SK-N-MC (cell line): ENCODE data around the gene PDE1A.

Source experiments
- DNase-seq: peaks from one replicate; pipeline ENCODE4 v3.0.0-alpha.2; 2011; ENCODE audit warnings: low read depth, low spot score
- H3K27ac ChIP-seq: fragments of 200-600 bp; sonication (generic); 2 replicates; pipeline ENCODE4 v1.5.1; 2016; ENCODE audit warnings: mixed run types
- H3K36me3 ChIP-seq: fragments of 200-600 bp; sonication (generic); 2 replicates; pipeline ENCODE4 v1.6.1; 2017; ENCODE audit warnings: antibody characterized with exemption, low read length, mixed read lengths; ENCODE audit not compliant: insufficient read depth
- H3K4me3 ChIP-seq: fragments of 200-600 bp; sonication (generic); 2 replicates; pipeline ENCODE4 v1.5.1; 2016
- H3K9ac ChIP-seq: fragments of 200-600 bp; sonication (generic); 2 replicates; pipeline ENCODE4 v1.8.0; 2017; ENCODE audit warnings: mixed run types, mixed read lengths; ENCODE audit not compliant: insufficient read length
- H3K9me3 ChIP-seq: fragments of 200-600 bp; sonication (generic); 2 replicates; pipeline ENCODE4 v1.6.1; 2017; ENCODE audit warnings: low read depth, mild to moderate bottlenecking, antibody characterized with exemption, low read length, moderate library complexity, mixed read lengths
- EZH2 ChIP-seq: fragments of 200-600 bp; sonication (generic); IDR thresholded peaks from one replicate; pipeline ENCODE4 v1.6.1; 2017; ENCODE audit warnings: antibody characterized with exemption
- FOXP2 ChIP-seq: optimal IDR thresholded peaks from 2 replicates; pipeline ENCODE3; 2011; ENCODE audit warnings: mild to moderate bottlenecking, moderate library complexity; ENCODE audit not compliant: insufficient read depth; ENCODE audit errors: extremely low read length, control extremely low read depth
- POLR2AphosphoS5 ChIP-seq: IDR thresholded peaks from 2 replicates; pipeline ENCODE4 v1.6.1; 2012; ENCODE audit warnings: mild to moderate bottlenecking, low read depth, low read length, borderline replicate concordance

Gene PDE1A

GRCh38 chr2:182117196-182117595, 309.6 kb downstream of the PDE1A start:
- DNase-seq = no peak
- H3K36me3 ChIP-seq = no peaks in the 10 kb centered on the region
- H3K27ac ChIP-seq = no peak overlapping the region
- H3K4me3 ChIP-seq = no peak overlapping the region
- H3K9ac ChIP-seq = no peak overlapping the region
- no peak for TF ChIP-seq EZH2
- no peak for TF ChIP-seq FOXP2
- TF ChIP-seq POLR2AphosphoS5 = no peak
- H3K9me3 ChIP-seq = no peaks in the 10 kb centered on the region

DNA sequence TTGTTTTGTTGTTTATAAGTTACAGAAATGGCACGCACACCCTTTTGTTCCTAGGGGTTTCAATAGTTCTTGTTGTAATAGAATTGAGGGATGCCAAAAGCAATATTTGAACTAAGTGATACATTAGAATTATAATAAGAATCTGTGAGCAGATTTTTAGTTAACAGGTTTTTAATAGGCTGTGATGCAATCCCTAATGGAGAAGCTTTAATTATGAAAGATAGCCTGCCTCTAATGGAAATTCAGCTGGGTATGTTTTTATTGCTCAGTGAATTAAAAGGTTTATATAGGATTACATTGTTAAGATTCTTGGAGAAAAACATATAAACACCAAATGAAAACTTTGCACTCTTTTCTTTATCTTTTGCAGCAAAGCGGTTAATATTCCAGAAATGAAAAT, 310.1 kb downstream of the PDE1A start:
- no peak for DNase-seq

DNA sequence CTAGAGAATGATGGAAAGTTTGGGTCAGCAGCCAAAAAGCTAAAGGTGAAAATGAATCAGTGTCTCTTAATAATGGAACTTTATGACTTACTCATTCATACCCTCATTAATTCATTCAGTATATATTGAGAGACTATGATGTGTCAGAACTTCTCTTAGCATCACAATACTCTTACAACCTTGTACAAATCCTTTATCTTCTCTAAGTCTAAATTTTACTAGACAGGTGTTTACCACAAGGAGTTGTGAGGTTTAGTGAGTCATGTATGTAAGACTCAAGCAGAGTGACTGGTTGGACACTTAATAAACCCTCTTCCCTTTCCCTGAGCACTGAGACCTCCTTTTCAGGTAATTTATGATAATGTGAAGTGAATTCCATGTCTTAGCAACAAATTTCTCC, 311.6 kb downstream of the PDE1A start:
- Histone ChIP-seq H3K9ac (no peak overlapping the region), H3K36me3 (no peaks in the 10 kb centered on the region), H3K27ac (no peak overlapping the region), H3K4me3 (no peak overlapping the region), H3K9me3 (no peaks in the 10 kb centered on the region)
- DNase-seq = no peak
- TF ChIP-seq POLR2AphosphoS5 (no peak), EZH2 (no peak), FOXP2 (no peak)

More for the DNA sequence above, 310.1 kb downstream of the PDE1A start:
- H3K9ac ChIP-seq = no peak overlapping the region
- no peaks in the 10 kb centered on the region for H3K9me3 ChIP-seq
- no peak overlapping the region for H3K27ac ChIP-seq
- TF ChIP-seq POLR2AphosphoS5 (no peak), FOXP2 (no peak), EZH2 (no peak)
- H3K36me3 ChIP-seq = no peaks in the 10 kb centered on the region
- no peak overlapping the region for H3K4me3 ChIP-seq

DNA sequence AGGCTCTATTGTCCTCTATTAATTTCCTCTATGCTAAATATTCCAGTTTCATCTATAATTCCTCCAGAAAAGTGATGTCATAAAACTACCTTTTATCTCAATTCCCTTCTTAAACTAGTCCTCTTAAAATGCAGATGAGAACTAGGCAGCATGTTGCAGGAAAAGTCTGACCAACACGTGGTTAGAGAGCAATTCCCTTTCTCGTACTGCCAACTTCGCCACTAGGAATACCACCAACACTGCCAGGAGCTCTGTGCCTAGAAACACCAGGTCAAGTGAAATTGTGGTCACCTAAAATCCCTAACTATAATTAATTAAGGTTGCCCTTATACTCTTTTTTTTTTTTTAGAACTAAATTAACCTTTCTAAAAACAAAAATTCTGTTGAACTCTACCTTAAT, 313.5 kb downstream of the PDE1A start:
- no peaks in the 10 kb centered on the region for H3K9me3 ChIP-seq
- H3K36me3 ChIP-seq = no peaks in the 10 kb centered on the region
- no peak overlapping the region for H3K9ac ChIP-seq

GRCh38 chr2:182110347-182110746, 316.5 kb downstream of the PDE1A start:
- Histone ChIP-seq H3K36me3 (no peaks in the 10 kb centered on the region), H3K4me3 (no peak overlapping the region), H3K27ac (no peak overlapping the region), H3K9me3 (no peaks in the 10 kb centered on the region), H3K9ac (no peak overlapping the region)
- DNase-seq = no peak
- TF ChIP-seq FOXP2 = no peak
- no peak for TF ChIP-seq EZH2
- no peak for TF ChIP-seq POLR2AphosphoS5

More for the DNA sequence above, 313.5 kb downstream of the PDE1A start:
- Histone ChIP-seq H3K4me3 (no peak overlapping the region), H3K27ac (no peak overlapping the region)
- TF ChIP-seq FOXP2 (no peak), POLR2AphosphoS5 (no peak), EZH2 (no peak)
- no peak for DNase-seq

DNA sequence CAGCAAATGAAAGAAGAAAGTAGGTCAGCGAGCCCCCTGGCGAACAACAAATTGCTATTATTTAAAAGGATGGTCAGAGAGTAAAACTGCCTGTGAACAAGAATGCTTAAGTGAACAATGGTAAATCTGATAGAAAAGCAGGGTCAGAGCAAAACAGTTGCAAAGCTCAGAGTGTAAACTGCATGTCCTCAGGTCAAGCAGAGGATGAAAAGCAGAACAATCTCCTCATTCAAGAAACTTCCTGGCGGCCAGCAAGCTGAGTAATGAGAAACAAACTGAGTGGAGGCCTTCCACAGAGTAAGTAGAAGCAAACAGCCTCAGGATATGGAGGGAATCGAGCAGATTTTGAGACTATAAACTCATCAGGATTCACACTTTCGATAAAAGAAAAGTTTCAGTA, 323.3 kb downstream of the PDE1A start:
- Histone ChIP-seq H3K4me3 (no peak overlapping the region), H3K9me3 (no peaks in the 10 kb centered on the region), H3K36me3 (no peaks in the 10 kb centered on the region), H3K27ac (no peak overlapping the region), H3K9ac (no peak overlapping the region)
- DNase-seq = no peak
- TF ChIP-seq FOXP2 (no peak), EZH2 (no peak), POLR2AphosphoS5 (no peak)

DNA sequence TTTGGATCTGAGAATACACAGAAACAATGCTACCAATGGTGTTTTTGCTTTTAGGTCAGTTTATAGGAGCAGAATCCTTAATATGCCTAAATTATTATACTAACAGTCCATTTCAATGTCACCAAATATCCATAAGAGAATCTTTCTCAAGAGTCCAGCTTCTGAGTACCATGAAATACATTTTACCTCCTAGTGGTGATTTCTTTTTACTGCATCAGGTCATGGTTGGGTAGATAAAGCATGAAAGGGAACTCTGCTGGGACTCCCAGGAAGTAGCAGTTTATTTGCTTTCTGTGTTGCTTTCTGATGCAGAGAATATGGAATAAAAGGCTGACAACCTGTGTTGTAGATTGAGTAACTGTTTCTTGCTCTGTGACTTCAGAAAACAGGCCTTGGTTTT, 325.6 kb downstream of the PDE1A start:
- Histone ChIP-seq H3K36me3 (no peaks in the 10 kb centered on the region), H3K9ac (no peak overlapping the region), H3K4me3 (no peak overlapping the region), H3K9me3 (no peaks in the 10 kb centered on the region), H3K27ac (no peak overlapping the region)
- no peak for TF ChIP-seq EZH2
- TF ChIP-seq POLR2AphosphoS5 = no peak
- no peak for TF ChIP-seq FOXP2
- DNase-seq = no peak

DNA sequence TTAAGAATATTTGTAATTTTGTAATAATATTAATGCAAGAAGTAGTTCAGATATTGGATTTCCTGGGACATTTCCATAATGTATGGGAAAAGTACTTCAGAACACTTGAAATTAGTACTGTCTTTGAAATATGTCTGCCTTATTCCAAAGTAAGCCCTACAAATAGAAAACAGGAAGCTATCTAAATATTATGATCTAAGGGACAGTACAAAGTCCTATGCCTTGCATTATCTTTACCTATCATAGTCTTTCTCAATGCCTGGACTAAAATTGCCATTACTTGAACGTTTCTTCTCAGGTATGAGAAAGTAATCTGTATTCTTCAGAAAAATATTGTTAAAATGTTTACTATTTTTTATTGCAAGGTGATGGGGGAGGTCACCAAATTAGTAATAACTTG, 328.2 kb downstream of the PDE1A start:
- DNase-seq = no peak
- Histone ChIP-seq H3K36me3 (no peaks in the 10 kb centered on the region), H3K9me3 (no peaks in the 10 kb centered on the region), H3K9ac (no peak overlapping the region), H3K27ac (no peak overlapping the region), H3K4me3 (no peak overlapping the region)
- no peak for TF ChIP-seq POLR2AphosphoS5
- no peak for TF ChIP-seq FOXP2
- TF ChIP-seq EZH2 = no peak

GRCh38 chr2:182097571-182098164, 329.2 kb downstream of the PDE1A start:
- no peaks in the 10 kb centered on the region for H3K36me3 ChIP-seq
- DNase-seq = no peak
- H3K9me3 ChIP-seq = no peaks in the 10 kb centered on the region
- H3K4me3 ChIP-seq = no peak overlapping the region
- TF ChIP-seq POLR2AphosphoS5 (no peak), EZH2 (no peak), FOXP2 (no peak)
- no peak overlapping the region for H3K27ac ChIP-seq
- H3K9ac ChIP-seq = no peak overlapping the region
